Measurements from ENCODE around the gene ADSS2.
"Not testable (repeated sequence)": the region's sequence is repeated elsewhere in the genome, so short reads cannot be mapped to it uniquely, and the experiment has no call there.

The ADSS2 gene

GRCh38 chr1:244397131-244397530 lies 54.6 kb downstream of the ADSS2 start:
- no peak for DNase-seq (ENCODE audit: low read depth in 2 of 2)

DNA sequence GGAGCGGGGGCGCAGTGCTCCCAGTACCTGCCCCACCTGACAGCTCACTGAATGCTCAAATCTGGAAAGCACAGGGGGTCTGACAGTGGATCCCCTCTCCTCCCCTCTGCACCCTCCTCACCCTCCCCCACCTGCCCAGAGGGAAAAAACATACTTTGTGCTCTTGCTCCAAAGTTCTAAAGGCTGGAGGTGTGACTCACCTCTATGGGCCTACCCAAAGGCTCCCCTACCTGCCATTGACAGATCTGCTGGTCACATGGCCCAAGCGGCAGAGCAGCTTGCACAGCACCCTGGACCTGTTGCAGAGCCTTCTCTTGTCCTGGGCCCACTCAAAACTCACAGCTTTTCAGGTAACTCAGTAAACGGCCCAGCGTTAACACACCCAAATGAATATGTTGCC lies 55.7 kb downstream of the ADSS2 start:
- no peak for DNase-seq (ENCODE audit: low read depth in 2 of 2)

DNA sequence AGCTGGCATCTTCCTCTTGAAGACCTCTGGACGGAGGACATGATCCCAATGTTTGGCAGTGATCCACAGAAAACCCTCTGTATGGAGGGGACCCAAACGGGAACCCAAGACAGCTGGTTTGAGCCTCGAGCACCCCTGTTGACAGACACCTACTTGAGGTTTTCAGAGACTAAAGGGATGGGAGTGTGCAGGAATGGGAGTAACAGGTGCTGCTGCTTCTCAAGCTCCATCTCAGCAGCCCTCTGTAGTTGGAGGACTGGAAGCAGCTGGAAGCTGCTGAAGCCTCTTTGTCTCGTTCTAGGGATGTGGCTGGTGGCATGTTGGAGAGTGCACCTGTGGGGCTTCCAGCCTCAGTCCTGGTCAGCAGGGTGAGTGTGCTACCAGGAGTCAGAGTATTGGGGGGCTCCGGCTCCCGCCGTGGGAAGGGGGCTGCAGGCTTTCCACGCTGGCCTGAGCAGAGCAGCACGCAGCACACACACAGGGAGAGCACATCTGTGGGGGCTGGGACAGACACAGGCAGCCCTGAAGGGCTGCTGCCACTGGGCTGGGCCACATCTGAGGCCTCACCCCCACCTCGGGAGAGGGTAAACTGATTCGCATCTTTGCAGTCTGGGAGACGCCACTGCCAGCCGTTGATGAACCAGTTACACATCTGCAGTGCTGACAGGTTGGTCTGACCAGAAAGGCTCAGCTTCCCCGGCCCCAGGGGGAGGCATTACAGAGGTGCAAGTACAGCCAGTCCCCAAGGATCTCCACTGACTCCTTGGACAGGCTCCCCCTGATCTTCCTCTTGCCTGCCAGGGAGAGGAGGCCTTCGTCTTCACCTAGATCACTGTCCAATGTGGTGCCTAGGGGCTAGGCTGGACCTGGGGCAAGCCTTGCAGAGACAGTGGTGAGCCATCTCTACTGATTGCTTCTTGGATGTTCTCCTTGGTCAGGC lies 56.6 kb downstream of the ADSS2 start:
- DNase-seq (ENCODE audit: low read depth in 2 of 2): no peak

GRCh38 chr1:244394346-244394745 lies 57.4 kb downstream of the ADSS2 start:
- DNase-seq (ENCODE audit: low read depth in 2 of 2): no peak

DNA sequence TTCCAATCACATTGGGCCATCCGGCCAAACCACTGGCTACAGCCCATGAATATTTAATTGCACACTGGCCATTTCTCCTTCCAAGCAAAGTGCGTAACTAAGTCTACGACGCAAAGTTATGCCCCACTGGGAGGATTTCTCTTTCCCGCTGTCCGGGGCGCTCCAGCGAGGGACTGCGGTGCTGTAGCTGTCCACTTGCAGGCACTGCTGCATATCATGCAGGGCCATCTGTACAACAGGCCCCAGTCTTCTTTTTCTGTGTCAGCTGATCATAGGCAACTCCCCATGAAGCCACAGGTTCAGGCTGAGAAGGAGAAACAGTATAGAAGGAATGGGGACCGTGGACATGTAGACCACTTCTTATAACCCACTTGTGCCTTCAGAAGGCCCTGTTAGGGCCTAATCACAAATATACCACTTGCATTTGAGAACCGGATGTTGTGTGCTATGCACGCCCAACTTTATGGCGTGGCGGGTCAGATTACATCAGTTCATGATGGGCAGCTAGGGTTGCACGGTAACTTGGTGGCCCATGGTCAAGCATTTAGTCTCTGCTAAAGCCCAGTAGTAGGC lies 58.0 kb downstream of the ADSS2 start:
- no peak for DNase-seq (ENCODE audit: low read depth in 2 of 2)

GRCh38 chr1:244391761-244392160 lies 59.9 kb downstream of the ADSS2 start:
- no peak for DNase-seq (ENCODE audit: low read depth in 2 of 2)

DNA sequence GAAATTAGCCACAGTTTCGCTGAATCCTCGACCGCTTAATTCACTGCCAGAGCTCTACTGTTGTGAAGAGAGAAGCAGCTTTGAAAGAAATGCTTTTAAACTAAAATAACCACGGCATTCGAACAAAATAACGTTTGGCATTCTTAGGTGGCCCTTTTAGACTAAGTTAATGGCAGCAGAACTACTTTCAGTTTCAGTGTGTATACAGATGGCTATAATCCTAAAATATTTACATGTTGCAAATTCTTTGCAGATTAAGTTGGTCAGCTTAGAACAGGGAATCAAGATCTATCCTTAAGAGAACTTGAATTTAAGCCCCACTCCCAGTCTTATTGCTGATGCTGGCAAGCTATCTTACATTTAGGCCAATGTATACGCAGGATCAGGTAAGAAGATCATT lies 62.7 kb downstream of the ADSS2 start:
- no peak for DNase-seq (ENCODE audit: low read depth in 2 of 2)

GRCh38 chr1:244387415-244387814 lies 64.3 kb downstream of the ADSS2 start:
- no peak for DNase-seq (ENCODE audit: low read depth in 2 of 2)

- DNase-seq (ENCODE audit: low read depth in 2 of 2): no peak
Observed at GRCh38 chr1:244386595-244386994, 65.1 kb downstream of the ADSS2 start.

DNA sequence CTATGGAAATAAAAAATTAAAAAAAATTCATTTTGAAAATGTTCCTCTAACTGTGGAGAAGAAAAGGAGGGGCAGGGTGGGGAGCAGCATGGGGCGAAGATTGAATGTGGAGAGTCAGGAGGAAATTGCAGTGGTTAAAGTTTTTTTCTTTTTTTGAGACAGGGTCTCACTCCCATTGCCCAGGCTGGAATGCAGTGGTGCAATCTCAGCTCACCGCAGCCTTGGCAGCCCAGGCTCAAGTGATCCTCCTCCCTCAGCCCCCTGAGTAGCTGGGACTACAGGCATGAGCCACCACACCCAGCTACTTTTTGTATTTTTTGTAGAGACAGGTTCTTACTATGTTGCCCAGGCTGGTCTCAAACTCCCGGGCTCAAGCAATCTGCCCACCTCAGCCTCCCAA lies 67.6 kb downstream of the ADSS2 start:
- no peak for DNase-seq (ENCODE audit: low read depth in 2 of 2)

DNA sequence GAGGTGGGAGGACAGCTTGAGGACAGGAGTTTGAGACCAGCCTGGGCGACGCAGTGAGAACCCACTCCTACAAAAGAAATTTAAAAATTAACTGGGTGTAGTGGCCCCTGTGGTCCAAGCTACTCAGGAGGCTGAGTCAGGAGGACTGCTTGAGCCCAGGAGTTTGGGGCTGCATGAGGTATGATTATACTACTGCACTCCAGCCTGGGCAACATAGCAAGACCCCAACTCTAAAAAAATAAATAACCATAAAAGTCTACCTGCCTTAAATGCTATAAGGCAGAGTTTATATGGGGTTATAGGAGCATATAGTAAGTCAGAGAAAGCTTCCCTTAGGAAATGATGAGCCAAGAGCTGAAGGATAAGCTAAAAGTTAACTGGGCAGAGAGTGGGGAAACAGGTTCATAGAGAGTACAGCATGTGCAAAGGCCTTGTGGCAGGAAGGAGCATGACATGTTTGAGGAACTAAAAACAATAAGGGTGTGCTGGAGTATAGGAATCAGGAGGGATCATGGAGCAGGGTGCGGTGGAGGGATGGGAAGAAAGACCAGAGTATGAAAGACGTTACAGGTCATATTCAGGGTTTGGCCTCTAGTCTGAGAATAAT lies 68.3 kb downstream of the ADSS2 start:
- no peak for DNase-seq (ENCODE audit: low read depth in 2 of 2)

- DNase-seq (ENCODE audit: low read depth in 2 of 2): peak; percentile 43 to 54
Observed at GRCh38 chr1:244381878-244382565, 69.7 kb downstream of the ADSS2 start.

DNA sequence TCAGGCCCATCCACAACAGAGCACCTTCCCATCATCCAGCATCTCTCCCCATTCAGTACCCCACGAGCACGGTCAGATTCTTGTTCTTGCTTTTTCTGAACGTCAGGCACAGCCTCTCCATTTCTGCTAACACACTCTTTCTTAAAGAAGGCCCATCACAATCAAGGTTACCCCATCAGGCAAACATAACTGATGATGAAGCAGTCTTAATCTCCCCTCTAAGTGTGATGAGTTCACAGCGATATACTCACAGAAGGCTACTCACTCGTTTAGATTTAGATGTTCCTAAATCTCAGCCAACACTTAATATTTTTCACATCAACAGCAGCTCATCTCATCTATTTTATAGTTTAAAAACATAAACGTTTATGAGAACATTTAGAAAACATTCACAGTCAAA lies 75.6 kb downstream of the ADSS2 start:
- no peak for DNase-seq (ENCODE audit: low read depth in 2 of 2)

DNA sequence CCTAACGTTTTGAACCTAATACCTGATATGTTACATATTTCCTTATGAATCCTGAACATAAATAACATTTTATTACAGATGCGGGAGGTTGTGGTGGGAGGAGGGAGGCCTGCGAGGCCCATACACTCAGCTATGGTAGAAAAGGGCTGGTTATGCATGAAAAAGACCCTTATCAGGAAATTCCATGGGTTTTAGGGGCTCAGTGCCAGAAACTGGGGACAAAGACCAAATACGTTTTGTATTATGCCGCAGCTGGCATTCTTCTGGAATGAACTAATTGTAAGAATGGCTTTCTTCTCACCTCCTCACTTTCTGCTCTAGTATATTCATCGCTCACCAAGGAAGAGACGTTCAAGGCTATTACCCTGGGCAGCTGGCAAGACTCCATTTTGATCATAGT lies 76.7 kb downstream of the ADSS2 start:
- DNase-seq (ENCODE audit: low read depth in 2 of 2): no peak

GRCh38 chr1:244374484-244374883 lies 77.2 kb downstream of the ADSS2 start:
- DNase-seq (ENCODE audit: low read depth in 2 of 2): not testable (repeated sequence)

GRCh38 chr1:244371242-244372141 lies 80.2 kb downstream of the ADSS2 start:
- no peak for DNase-seq (ENCODE audit: low read depth in 2 of 2)

DNA sequence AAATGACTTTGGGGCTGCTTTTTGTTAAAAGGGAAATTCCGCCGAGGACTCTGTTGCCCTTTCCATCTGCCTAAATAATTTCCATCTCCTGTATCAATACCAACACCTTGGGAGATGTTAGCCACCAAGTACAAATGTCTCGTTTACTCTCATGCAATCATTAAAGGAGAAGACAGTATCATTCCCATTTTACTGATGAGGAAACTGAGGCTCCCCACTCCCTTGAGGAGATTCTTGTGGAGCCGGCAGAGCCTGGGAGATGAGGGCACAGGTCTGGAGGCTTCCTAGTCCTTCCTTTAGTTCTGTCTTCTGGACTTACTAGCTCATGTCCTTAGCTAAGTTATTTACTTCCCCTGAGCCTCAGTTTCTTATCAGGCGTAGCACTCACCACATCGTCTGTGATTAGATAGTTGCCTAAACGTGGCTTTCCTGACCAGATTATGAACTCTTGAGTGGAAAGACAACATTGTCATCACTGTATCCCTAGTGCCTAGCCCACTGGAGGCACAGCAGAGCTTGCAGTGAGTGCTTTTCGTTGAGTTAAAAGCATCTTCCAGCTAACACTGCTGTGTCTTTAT lies 81.6 kb downstream of the ADSS2 start:
- DNase-seq (ENCODE audit: low read depth in 2 of 2): no peak

GRCh38 chr1:244369256-244370057 lies 82.3 kb downstream of the ADSS2 start:
- no peak for DNase-seq (ENCODE audit: low read depth in 2 of 2)

- DNase-seq (ENCODE audit: low read depth in 2 of 2): no peak
Observed at GRCh38 chr1:244368279-244368678, 83.4 kb downstream of the ADSS2 start.

Measured in fibroblast of skin of left biceps (primary cell).